G401.6 (cell line): ENCODE results near the gene LRP6.
"Not testable (repeated sequence)": the region's sequence is repeated elsewhere in the genome, so short reads cannot be mapped to it uniquely, and the experiment has no call there.

Experiments used
- FAIRE-seq: peaks from 2 replicates; lab custom pipeline; 2012; peaks lifted over from hg19 to GRCh38; lab: Jason Lieb, UNC

LRP6 gene

DNA sequence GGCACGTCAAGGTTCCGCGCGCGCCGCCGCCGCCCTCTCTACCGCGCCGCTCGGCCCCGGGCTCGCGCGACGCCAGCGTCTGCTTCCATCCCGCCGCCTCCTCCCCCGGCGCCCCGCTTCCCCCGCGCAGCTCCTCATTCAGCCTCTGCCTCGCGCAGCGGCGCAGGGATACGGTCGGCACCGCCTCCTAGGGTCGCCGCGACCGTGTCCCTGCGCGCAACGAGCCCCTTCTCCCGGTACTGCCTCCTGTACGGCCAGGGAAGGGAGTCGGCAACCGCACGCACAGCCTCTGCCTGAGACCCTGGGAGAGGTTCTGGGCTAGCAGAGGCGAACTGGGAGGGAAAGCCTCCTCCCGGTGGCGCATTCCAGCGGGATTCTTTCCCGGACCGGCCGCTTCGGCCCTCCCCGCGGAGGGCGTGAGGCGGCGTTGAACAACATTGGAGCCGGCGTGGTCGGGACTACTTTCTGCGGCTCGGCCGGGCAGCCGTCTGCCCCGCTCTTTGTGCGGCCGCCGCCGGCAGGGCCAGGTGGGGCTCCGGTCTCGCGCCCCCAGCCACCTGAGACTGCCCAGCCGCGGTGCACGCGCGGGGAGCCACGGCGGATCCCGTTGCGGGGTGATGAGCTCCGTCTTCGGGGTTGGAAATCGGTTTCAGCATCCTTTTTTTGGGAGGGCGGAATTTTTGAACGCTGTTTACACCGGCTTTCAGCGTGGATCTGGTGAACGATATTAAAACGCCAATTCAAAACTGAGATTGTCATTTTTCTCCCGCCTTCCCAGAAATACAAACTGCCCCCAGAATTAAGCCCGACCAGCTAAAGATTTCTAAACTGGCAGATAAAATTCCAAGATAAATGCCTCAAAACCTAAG lies at the start of gene LRP6:
Gene LRP6, minus strand, starts transcription at position 172 of the 869 bp plus-strand sequence. CDS start 309 bp downstream, outside the sequence.
- FAIRE-seq, result no peak

DNA sequence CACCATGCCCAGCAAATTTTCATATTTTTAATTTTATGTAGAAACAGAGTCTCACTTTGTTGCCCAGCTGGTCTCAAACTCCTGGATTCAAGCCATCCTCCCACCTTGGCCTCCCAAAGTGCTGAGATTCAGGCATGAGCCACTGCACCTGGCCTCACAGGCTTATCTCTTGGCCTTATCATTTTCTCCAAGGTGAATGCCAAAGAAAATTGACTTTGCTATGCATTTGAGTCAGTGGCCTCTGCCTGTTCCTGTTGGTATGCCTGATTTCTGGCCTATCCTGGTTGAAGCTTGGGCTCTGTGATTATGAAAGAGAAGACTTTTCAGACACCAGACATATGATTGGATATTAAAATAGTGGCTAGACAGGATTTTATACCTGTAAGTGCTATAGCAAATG lies 49.0 kb upstream of the LRP6 start:
- FAIRE-seq, result no peak

DNA sequence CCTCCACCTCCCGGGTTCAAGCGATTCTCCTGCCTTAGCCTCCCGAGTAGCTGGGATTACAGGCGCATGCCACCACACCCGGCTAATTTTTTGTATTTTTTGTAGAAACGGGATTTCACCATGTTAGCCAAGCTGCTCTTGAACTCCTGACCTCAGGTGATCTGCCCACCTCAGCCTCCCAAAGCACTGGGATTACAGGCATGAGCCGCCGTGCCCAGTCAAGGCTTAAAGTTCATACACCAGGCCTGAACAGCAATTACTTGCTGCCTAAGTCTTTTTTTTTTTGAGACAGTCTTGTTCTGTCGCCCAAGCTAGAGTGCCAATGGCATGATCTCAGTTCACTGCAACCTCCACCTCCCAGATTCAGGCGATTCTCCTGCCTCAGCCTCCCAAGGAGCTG lies 43.9 kb upstream of the LRP6 start:
- FAIRE-seq, result not testable (repeated sequence)

DNA sequence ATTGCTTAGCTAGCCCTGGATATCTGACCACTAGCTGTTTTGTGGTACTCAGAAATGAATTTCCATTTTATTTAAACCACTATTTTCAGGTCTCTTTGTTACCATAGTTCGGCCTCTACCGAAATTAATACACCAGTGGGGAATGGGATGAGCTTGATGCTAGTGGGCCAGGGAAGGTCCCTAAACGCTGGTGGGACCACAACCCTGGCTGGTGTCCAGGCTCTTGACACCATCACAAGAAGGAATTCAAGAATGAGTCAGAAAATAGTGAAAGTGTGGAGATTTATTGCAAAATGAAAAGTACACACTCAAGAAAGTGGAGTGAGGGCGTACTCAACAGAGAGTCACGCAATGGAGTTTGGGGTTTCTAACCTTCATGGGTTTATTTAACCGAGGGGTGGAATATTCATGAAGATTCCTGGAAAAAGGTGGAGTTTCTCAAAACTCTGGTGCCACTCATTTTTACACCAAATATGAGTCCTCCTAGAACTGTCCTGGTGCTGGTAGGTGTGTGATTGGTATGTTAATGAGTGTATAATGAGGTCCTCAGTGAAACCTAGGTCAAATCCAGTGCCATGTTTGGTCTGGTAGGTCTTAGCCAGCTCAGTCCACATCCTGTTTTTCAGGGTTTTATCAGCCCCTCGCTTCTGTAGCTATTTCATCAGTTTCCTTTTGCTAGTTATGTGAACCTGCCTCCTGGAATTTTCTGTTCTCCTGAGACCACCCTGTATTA lies 38.9 kb upstream of the LRP6 start:
- no peak for FAIRE-seq

- no peak for FAIRE-seq
Measured at GRCh38 chr12:12302976-12303375, 36.1 kb upstream of the LRP6 start.

GRCh38 chr12:12301122-12301521 lies 34.3 kb upstream of the LRP6 start:
- FAIRE-seq, result no peak

DNA sequence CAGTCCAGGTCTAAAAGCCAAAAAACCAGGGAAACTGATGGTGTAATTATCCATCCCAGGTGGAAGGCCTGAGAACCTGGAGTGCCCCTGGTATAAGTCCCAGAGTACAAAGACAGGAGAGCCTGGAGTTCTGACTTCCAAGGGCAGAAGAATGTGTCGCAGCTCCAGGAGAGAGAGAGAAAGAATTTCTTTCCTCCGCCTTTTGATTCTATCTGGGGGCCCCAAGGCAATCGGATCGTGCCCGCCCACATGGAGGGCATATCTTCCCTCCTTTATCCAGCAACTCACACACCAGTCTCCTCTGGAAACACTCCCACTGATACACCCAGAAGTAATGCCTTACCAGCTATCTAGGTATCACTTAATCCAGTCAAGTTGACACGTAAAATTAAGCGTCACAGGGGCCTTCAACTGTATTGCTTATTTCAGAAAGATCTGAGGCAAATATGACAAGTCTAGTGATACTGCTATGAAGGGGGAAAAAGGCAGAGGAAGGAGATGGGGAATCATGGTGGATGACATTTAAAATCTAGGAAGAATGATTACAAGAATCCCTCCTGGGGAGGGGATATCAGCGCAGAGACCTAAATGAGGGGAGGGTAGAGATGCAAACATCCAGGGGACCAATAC lies 30.5 kb upstream of the LRP6 start:
- FAIRE-seq, result no peak

GRCh38 chr12:12294215-12295005 lies 27.6 kb upstream of the LRP6 start:
- no peak for FAIRE-seq

DNA sequence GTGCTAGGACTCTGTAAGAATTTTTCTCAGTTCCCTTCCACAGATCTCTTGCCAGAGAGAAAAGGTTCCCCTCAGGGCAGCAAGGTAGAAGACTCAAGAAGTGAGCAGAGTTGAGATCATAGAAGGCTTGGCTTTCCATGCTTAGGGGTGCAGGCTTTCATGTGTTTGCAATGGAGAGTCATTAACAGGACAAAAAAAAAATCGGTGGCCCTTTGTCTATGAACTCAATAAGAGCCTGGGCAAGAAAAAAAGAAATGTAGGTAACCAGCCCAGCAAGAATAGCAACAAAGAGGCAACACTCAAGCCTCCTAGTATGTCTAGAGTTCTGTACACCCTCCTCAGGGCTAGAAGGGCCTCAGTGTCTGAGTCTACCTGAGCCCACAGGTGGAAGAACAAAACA lies 23.4 kb upstream of the LRP6 start:
- FAIRE-seq, result no peak

DNA sequence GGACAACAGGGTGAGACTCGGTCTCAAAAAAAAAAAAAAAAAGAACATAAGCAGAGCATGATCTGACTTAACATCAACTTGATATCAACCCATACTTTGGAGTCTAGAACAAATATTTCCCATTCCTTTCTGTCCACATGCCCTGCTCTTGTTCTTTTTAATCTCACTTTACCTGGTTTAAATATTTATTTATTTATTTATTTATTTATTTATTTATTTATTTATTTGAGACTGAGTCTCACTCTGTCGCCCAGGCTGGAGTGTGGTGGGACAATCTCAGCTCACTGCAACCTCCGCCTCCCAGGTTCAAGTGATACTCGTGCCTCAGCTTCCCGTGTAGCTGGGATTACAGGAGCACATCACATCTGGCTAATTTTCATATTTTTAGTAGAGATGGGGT lies 19.6 kb upstream of the LRP6 start:
- no peak for FAIRE-seq

DNA sequence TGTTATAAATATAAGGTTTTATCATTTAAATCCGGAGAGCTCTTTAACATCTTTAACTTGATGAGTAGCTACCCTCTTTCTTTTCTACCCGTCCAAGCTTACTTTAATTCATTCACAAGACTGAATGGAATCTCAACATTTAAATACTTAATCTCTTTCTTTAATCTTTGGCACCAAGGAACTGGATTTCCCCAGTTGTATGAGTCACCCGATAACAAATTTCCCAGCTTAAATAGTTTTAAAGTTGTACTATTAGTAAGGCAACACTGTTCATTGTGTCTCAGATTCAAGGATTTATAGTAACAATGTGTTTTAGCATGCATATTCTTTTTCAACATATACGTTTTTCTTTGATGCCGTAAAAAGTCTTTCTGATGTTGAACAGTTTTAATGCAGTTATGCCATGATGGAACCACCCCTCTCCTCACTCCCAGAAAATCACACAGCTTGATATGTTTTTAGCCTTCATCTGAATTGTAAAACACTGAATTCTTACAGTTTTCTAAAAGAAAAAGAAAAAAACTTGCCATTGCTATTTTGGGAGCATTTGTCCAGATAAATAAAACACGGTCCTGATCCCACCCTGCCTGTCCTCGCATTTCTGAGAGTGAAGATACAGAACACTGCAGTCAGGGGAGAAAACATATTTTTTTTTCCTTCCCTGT lies 16.0 kb upstream of the LRP6 start:
- no peak for FAIRE-seq

- no peak for FAIRE-seq
Measured at GRCh38 chr12:12282202-12282601, 15.4 kb upstream of the LRP6 start.

DNA sequence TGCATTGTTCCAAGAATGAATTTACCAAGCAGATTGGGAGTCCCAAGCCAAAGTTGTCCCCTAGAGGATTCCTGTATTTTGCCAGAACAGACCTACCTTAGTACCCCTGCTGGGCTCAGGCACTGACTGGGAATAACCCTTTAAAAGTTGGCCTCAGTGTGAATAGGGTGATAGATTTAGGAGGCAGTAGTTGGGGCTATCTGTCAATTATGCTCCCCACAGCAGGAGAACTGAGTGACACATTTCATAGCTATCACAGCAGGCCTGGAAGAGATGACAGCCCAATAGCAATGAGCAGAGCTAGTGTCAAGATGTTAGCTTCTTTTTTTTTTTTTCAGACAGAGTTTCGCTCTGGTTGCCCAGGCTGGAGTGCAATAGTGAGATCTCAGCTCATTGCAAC lies 14.3 kb upstream of the LRP6 start:
- FAIRE-seq, result no peak

GRCh38 chr12:12278899-12279298 lies 12.1 kb upstream of the LRP6 start:
- FAIRE-seq, result no peak

DNA sequence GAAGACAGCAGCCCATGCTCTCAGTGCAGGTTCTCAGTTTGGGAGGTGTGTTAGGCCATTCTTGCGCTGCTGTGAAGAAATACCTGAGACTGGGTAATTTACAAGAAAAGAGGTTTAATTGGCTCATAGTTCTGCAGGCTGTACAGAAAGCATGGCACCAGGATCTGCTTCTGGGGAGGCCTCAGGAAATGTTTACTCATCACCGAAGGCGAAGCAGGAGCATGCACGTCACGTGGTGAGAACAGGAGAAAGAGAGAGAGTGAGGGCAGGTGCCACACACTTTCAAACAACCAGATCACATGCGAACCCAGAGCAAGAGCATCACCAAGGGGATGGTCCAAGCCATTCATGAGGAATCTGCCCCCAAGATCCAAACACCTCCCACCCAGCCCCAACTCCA lies 9.0 kb upstream of the LRP6 start:
- FAIRE-seq, result no peak

- FAIRE-seq, result no peak
Measured at GRCh38 chr12:12273291-12273957, 6.6 kb upstream of the LRP6 start.

- FAIRE-seq, result no peak
Measured at GRCh38 chr12:12272869-12273268, 6.0 kb upstream of the LRP6 start.

- FAIRE-seq, result no peak
Measured at GRCh38 chr12:12270226-12270625, 3.4 kb upstream of the LRP6 start.

GRCh38 chr12:12267742-12268200 lies 927 bp upstream of the LRP6 start:
- FAIRE-seq, result no peak

DNA sequence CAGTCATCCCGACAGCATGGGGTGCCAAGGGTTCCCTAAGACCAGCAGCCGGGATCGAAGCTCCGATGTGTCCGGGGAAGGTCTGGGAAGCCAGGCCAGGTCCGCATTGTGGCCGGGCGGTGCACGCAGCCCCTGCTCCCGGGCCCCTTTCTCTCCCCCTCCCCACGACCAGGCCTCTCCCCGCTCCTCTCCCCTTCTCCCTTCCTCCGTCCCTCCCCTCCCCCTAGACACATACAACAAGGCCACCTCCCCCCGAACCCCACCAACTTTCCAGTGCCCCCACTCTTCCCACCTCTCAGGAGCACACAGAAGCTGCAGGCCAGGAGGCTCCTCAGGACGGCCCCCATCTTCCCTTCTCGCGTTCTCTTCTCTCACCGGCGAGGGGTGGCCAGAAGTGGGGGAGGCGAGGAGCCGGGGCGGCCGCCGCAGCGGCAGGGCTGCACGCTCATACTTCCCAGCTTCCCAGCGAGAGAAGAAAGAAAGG lies 413 bp downstream of the LRP6 start:
- FAIRE-seq, result no peak
